ENCODE data around the gene DLL1. TPM values are rescaled to one million over a fixed set of nuclear protein-coding genes. Genes with fewer than 3 reads are reported as not detected.
A peak's percentile ranks its signal among the peaks of the same experiment; 100 is the strongest.

DLL1 gene
- total RNA-seq, 1 donor from 2014 or later = 59.8 TPM

- H3K36me3 Mint-ChIP-seq (ENCODE audit: low read depth) = peaks cover 7% of the 10 kb centered on the region
- no peak for TF ChIP-seq CTCF (conservative IDR thresholded peaks at IDR 0.05)
- DNase-seq (ENCODE audit: low read depth, low spot score) = no peak
- no peak overlapping the region for H3K4me3 Mint-ChIP-seq
- H3K27ac Mint-ChIP-seq (ENCODE audit: unreplicated experiment) = no peak overlapping the region
- peaks cover 12% of the 10 kb centered on the region for H3K4me1 Mint-ChIP-seq
- H3K9me3 Mint-ChIP-seq = no peaks in the 10 kb centered on the region
- no peaks in the 10 kb centered on the region for H3K27me3 Mint-ChIP-seq (ENCODE audit: low read depth)
Observed at GRCh38 chr6:170314983-170315382, 24.1 kb upstream of the DLL1 start.

GRCh38 chr6:170313716-170314295, 22.9 kb upstream of the DLL1 start:
- no peak for DNase-seq (ENCODE audit: low read depth, low spot score)
- no peak overlapping the region for H3K4me3 Mint-ChIP-seq
- H3K36me3 Mint-ChIP-seq (ENCODE audit: low read depth) = peaks cover 4% of the 10 kb centered on the region
- no peaks in the 10 kb centered on the region for H3K9me3 Mint-ChIP-seq
- TF ChIP-seq CTCF (conservative IDR thresholded peaks at IDR 0.05) = no peak
- peaks cover 16% of the 10 kb centered on the region for H3K4me1 Mint-ChIP-seq
- no peak overlapping the region for H3K27ac Mint-ChIP-seq (ENCODE audit: unreplicated experiment)
- H3K27me3 Mint-ChIP-seq (ENCODE audit: low read depth) = no peaks in the 10 kb centered on the region

GRCh38 chr6:170312876-170313275, 22.0 kb upstream of the DLL1 start:
- no peak overlapping the region for H3K27ac Mint-ChIP-seq (ENCODE audit: unreplicated experiment)
- no peak overlapping the region for H3K4me3 Mint-ChIP-seq
- no peak for TF ChIP-seq CTCF (conservative IDR thresholded peaks at IDR 0.05)
- H3K9me3 Mint-ChIP-seq = no peaks in the 10 kb centered on the region
- no peaks in the 10 kb centered on the region for H3K27me3 Mint-ChIP-seq (ENCODE audit: low read depth)
- H3K4me1 Mint-ChIP-seq = peaks cover 25% of the 10 kb centered on the region
- no peak for DNase-seq (ENCODE audit: low read depth, low spot score)
- H3K36me3 Mint-ChIP-seq (ENCODE audit: low read depth) = peaks cover 4% of the 10 kb centered on the region

GRCh38 chr6:170311696-170312095, 20.8 kb upstream of the DLL1 start:
- Mint-ChIP-seq H3K36me3 (ENCODE audit: low read depth) (no peaks in the 10 kb centered on the region), H3K27ac (ENCODE audit: unreplicated experiment) (no peak overlapping the region), H3K27me3 (ENCODE audit: low read depth) (no peaks in the 10 kb centered on the region), H3K9me3 (no peaks in the 10 kb centered on the region), H3K4me1 (peaks cover 36% of the 10 kb centered on the region), H3K4me3 (no peak overlapping the region)
- no peak for TF ChIP-seq CTCF (conservative IDR thresholded peaks at IDR 0.05)
- DNase-seq (ENCODE audit: low read depth, low spot score) = no peak

GRCh38 chr6:170308761-170309160, 17.9 kb upstream of the DLL1 start:
- H3K9me3 Mint-ChIP-seq = no peaks in the 10 kb centered on the region
- peak overlapping the region; percentile 90 for H3K4me3 Mint-ChIP-seq
- no peak for DNase-seq (ENCODE audit: low read depth, low spot score)
- peaks cover 38% of the 10 kb centered on the region for H3K4me1 Mint-ChIP-seq
- peaks cover 7% of the 10 kb centered on the region for H3K36me3 Mint-ChIP-seq (ENCODE audit: low read depth)
- no peak for TF ChIP-seq CTCF (conservative IDR thresholded peaks at IDR 0.05)
- H3K27me3 Mint-ChIP-seq (ENCODE audit: low read depth) = peaks cover 5% of the 10 kb centered on the region
- no peak overlapping the region for H3K27ac Mint-ChIP-seq (ENCODE audit: unreplicated experiment)

Measured in neural crest cell (in vitro differentiated cells).